CD1c-positive myeloid dendritic cell (primary cell): ENCODE measurements around the gene UBE2F.
"Not testable (repeated sequence)": the region's sequence is repeated elsewhere in the genome, so short reads cannot be mapped to it uniquely, and the experiment has no call there.

ENCODE experiments used
- DNase-seq: peaks from one replicate; pipeline ENCODE4 v3.0.0-alpha.2; 2016; ENCODE audit errors: extremely low spot score

Gene UBE2F

GRCh38 chr2:237979331-237979730, 12.5 kb downstream of the UBE2F start:
- DNase-seq: no peak

GRCh38 chr2:237980087-237980486, 13.3 kb downstream of the UBE2F start:
- DNase-seq: no peak

- DNase-seq: no peak
Measured at GRCh38 chr2:237980751-237981150, 13.9 kb downstream of the UBE2F start.

GRCh38 chr2:237981621-237982020, 14.8 kb downstream of the UBE2F start:
- DNase-seq: not testable (repeated sequence)

GRCh38 chr2:237982039-237982725, 15.4 kb downstream of the UBE2F start:
- DNase-seq: no peak

GRCh38 chr2:237983922-237984321, 17.1 kb downstream of the UBE2F start:
- no peak for DNase-seq

GRCh38 chr2:237987268-237987667, 20.5 kb downstream of the UBE2F start:
- no peak for DNase-seq

- DNase-seq: no peak
Measured at GRCh38 chr2:237993701-237994100, 26.9 kb downstream of the UBE2F start.

- DNase-seq: no peak
Measured at GRCh38 chr2:237995036-237995435, 28.2 kb downstream of the UBE2F start.

GRCh38 chr2:237996021-237996593, 29.3 kb downstream of the UBE2F start:
- no peak for DNase-seq

- no peak for DNase-seq
Measured at GRCh38 chr2:237997521-237997920, 30.7 kb downstream of the UBE2F start.

- DNase-seq: peak; percentile 5
Measured at GRCh38 chr2:237998530-237998929, 31.7 kb downstream of the UBE2F start.

- DNase-seq: no peak
Measured at GRCh38 chr2:238003234-238004031, 36.6 kb downstream of the UBE2F start.

- no peak for DNase-seq
Measured at GRCh38 chr2:238004077-238004830, 37.4 kb downstream of the UBE2F start.

- no peak for DNase-seq
Measured at GRCh38 chr2:238005528-238005927, 38.7 kb downstream of the UBE2F start.

- peak; percentile 44 for DNase-seq
Measured at GRCh38 chr2:238006510-238006909, 39.7 kb downstream of the UBE2F start.

- DNase-seq: no peak
Measured at GRCh38 chr2:238007924-238008323, 41.1 kb downstream of the UBE2F start.

GRCh38 chr2:238009563-238009962, 42.7 kb downstream of the UBE2F start:
- peak; percentile 19 for DNase-seq

GRCh38 chr2:238010572-238010971, 43.8 kb downstream of the UBE2F start:
- DNase-seq: no peak

GRCh38 chr2:238013806-238014205, 47.0 kb downstream of the UBE2F start:
- DNase-seq: no peak

- no peak for DNase-seq
Measured at GRCh38 chr2:238015705-238016104, 48.9 kb downstream of the UBE2F start.

- no peak for DNase-seq
Measured at GRCh38 chr2:238016526-238016925, 49.7 kb downstream of the UBE2F start.
